H1 (cell line): Measurements from ENCODE around the gene RPS21. TPM values are rescaled to one million over a fixed set of nuclear protein-coding genes. Genes with fewer than 3 reads are reported as not detected.

Source experiments
- BCL11A ChIP-seq, 2 experiments: IDR thresholded peaks; one replicate each; pipeline ENCODE4 v1.6.1; 2011; ENCODE audit warnings: low read depth in 2 of 2, low read length in 2 of 2, mild to moderate bottlenecking in 2 of 2
- CBX5 ChIP-seq: fragments of 300-800, 300-1000 bp; sonication (generic); IDR thresholded peaks from 2 replicates; pipeline ENCODE4 v1.7.1; 2016; ENCODE audit warnings: antibody characterized with exemption, low read length, low read depth
- CBX8 ChIP-seq: fragments of 300-800, 300-1000 bp; sonication (generic); IDR thresholded peaks from 2 replicates; pipeline ENCODE4 v1.7.1; 2016; ENCODE audit warnings: low read depth, low read length, borderline replicate concordance
- CREB1 ChIP-seq: IDR thresholded peaks from 2 replicates; pipeline ENCODE4 v1.6.1; 2012; ENCODE audit warnings: inconsistent platforms
- KDM5A ChIP-seq: fragments of 200-600 bp; IDR thresholded peaks from 2 replicates; pipeline ENCODE4 v1.7.1; 2012; ENCODE audit warnings: mild to moderate bottlenecking, low read length, inconsistent platforms, mixed read lengths
- SIRT6 ChIP-seq: IDR thresholded peaks from one replicate; pipeline ENCODE4 v1.7.1; 2012; ENCODE audit warnings: low read length, inconsistent platforms
- SIX5 ChIP-seq: IDR thresholded peaks from 2 replicates; pipeline ENCODE4 v1.6.1; 2011; ENCODE audit warnings: mild to moderate bottlenecking, low read depth, low read length
- SP4 ChIP-seq: IDR thresholded peaks from 2 replicates; pipeline ENCODE4 v1.6.1; 2012; ENCODE audit warnings: low read length, inconsistent platforms
- TAF1 ChIP-seq: IDR thresholded peaks from 2 replicates; pipeline ENCODE4 v1.6.1; 2011; ENCODE audit warnings: mild to moderate bottlenecking, low read depth, low read length
- polyA plus RNA-seq, 7 experiments: library from polyadenylated mRNA; depleted of rRNA in 3 of 7; stranded (reverse) in 5 of 7; unstranded in 2 of 7; fragments of >200 nt in 5 of 7; fragments of 200-250 nt in 2 of 7; gene quantifications; 1 replicate in 5 of 7; 2 replicates in 1 of 7; 4 replicates in 1 of 7; pipeline versions ENCODE4 v1.2.1 to v1.2.3, GENCODE V29; 2011 to 2013; ENCODE audit warnings: missing spikeins in 2 of 7, mixed read lengths in 2 of 7
- total RNA-seq: library from RNA; stranded (reverse); fragmentation: NEBNext Ultra II Directional; extraction: Animal tissue kit (Norgen Biotek cat#: 25700); gene quantifications from 2 replicates; pipeline ENCODE4 v1.2.1, GENCODE V29; 2021
- TF ChIP-seq, protein P1 (sequence below): fragments of 300-600 bp; sonication (generic); IDR thresholded peaks from 2 replicates; pipeline ENCODE4 v1.7.1; 2012; ENCODE audit warnings: low read length, moderate library complexity, mild to moderate bottlenecking, inconsistent platforms; ENCODE audit not compliant: insufficient replicate concordance
- TF ChIP-seq, protein P2 (sequence below): IDR thresholded peaks from 2 replicates; pipeline ENCODE4 v1.6.1; 2012; ENCODE audit warnings: inconsistent platforms

The RPS21 gene
- total and polyA plus RNA-seq, 2 of the 8 experiments (the other 6 are each of a cell fraction or from before 2014, with no cell fraction given): 1,787 to 7,219 TPM

DNA sequence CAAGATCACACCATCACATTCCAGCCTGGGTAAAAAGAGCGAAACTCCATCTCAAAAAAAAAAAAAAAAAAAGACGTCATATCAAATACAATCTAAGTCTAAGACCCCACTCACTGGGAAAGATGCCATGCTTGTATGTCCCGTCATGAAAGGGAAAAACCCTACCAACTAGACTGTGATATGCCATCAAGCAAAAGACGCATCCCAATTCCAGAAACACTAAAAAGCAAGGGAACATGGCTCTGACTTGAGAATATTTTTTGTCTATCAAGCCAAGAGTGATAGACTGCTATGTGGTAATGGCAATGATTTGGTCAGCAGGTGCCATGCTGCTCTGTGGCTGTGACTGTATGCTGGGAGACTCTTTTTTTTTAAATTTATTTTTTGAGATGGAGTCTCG is 42.8 kb upstream of the RPS21 start (continued):
- TF ChIP-seq, protein P1, sequence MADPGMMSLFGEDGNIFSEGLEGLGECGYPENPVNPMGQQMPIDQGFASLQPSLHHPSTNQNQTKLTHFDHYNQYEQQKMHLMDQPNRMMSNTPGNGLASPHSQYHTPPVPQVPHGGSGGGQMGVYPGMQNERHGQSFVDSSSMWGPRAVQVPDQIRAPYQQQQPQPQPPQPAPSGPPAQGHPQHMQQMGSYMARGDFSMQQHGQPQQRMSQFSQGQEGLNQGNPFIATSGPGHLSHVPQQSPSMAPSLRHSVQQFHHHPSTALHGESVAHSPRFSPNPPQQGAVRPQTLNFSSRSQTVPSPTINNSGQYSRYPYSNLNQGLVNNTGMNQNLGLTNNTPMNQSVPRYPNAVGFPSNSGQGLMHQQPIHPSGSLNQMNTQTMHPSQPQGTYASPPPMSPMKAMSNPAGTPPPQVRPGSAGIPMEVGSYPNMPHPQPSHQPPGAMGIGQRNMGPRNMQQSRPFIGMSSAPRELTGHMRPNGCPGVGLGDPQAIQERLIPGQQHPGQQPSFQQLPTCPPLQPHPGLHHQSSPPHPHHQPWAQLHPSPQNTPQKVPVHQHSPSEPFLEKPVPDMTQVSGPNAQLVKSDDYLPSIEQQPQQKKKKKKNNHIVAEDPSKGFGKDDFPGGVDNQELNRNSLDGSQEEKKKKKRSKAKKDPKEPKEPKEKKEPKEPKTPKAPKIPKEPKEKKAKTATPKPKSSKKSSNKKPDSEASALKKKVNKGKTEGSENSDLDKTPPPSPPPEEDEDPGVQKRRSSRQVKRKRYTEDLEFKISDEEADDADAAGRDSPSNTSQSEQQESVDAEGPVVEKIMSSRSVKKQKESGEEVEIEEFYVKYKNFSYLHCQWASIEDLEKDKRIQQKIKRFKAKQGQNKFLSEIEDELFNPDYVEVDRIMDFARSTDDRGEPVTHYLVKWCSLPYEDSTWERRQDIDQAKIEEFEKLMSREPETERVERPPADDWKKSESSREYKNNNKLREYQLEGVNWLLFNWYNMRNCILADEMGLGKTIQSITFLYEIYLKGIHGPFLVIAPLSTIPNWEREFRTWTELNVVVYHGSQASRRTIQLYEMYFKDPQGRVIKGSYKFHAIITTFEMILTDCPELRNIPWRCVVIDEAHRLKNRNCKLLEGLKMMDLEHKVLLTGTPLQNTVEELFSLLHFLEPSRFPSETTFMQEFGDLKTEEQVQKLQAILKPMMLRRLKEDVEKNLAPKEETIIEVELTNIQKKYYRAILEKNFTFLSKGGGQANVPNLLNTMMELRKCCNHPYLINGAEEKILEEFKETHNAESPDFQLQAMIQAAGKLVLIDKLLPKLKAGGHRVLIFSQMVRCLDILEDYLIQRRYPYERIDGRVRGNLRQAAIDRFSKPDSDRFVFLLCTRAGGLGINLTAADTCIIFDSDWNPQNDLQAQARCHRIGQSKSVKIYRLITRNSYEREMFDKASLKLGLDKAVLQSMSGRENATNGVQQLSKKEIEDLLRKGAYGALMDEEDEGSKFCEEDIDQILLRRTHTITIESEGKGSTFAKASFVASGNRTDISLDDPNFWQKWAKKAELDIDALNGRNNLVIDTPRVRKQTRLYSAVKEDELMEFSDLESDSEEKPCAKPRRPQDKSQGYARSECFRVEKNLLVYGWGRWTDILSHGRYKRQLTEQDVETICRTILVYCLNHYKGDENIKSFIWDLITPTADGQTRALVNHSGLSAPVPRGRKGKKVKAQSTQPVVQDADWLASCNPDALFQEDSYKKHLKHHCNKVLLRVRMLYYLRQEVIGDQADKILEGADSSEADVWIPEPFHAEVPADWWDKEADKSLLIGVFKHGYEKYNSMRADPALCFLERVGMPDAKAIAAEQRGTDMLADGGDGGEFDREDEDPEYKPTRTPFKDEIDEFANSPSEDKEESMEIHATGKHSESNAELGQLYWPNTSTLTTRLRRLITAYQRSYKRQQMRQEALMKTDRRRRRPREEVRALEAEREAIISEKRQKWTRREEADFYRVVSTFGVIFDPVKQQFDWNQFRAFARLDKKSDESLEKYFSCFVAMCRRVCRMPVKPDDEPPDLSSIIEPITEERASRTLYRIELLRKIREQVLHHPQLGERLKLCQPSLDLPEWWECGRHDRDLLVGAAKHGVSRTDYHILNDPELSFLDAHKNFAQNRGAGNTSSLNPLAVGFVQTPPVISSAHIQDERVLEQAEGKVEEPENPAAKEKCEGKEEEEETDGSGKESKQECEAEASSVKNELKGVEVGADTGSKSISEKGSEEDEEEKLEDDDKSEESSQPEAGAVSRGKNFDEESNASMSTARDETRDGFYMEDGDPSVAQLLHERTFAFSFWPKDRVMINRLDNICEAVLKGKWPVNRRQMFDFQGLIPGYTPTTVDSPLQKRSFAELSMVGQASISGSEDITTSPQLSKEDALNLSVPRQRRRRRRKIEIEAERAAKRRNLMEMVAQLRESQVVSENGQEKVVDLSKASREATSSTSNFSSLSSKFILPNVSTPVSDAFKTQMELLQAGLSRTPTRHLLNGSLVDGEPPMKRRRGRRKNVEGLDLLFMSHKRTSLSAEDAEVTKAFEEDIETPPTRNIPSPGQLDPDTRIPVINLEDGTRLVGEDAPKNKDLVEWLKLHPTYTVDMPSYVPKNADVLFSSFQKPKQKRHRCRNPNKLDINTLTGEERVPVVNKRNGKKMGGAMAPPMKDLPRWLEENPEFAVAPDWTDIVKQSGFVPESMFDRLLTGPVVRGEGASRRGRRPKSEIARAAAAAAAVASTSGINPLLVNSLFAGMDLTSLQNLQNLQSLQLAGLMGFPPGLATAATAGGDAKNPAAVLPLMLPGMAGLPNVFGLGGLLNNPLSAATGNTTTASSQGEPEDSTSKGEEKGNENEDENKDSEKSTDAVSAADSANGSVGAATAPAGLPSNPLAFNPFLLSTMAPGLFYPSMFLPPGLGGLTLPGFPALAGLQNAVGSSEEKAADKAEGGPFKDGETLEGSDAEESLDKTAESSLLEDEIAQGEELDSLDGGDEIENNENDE: no peak
- TF ChIP-seq SIRT6: no peak
- TF ChIP-seq, protein P2, sequence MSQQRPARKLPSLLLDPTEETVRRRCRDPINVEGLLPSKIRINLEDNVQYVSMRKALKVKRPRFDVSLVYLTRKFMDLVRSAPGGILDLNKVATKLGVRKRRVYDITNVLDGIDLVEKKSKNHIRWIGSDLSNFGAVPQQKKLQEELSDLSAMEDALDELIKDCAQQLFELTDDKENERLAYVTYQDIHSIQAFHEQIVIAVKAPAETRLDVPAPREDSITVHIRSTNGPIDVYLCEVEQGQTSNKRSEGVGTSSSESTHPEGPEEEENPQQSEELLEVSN: no peak
- no peak for TF ChIP-seq CBX8
- no peak for TF ChIP-seq SP4
- TF ChIP-seq KDM5A: no peak
- no peak for TF ChIP-seq CBX5
- no peak for TF ChIP-seq BCL11A (IDR thresholded peaks at IDR 0.05; ENCODE audit: low read depth in 2 of 2, low read length in 2 of 2)
- no peak for TF ChIP-seq TAF1
- no peak for TF ChIP-seq SIX5
- no peak for TF ChIP-seq CREB1
